ENCODE data around the gene KIF9. TPM values are rescaled to one million over a fixed set of nuclear protein-coding genes. Genes with fewer than 3 reads are reported as not detected.

Gene KIF9
- total RNA-seq, 2 experiments from 2014 or later = 3.6 to 3.9 TPM

- peaks cover 20% of the 10 kb centered on the region for H3K4me1 Mint-ChIP-seq
- no peak overlapping the region for H3K4me3 Mint-ChIP-seq
- ChIA-PET POLR2A (no interaction called here), CTCF (interaction anchor here (0.6 to 2.0 kb wide), 2 partner anchors 18 to 261 kb away, joined by 3 to 4 read pairs; no protein-coding TSS in a partner anchor)
- no peak for DNase-seq
- H3K36me3 Mint-ChIP-seq (ENCODE audit: low read depth) = peaks cover 7% of the 10 kb centered on the region
- H3K27me3 Mint-ChIP-seq = no peaks in the 10 kb centered on the region
- no peak overlapping the region for H3K27ac Mint-ChIP-seq
- H3K9me3 Mint-ChIP-seq = no peaks in the 10 kb centered on the region
These were observed 6.6 kb upstream of the KIF9 start for GRCh38 chr3:47288966-47289910.

- DNase-seq = peak; percentile 23
- H3K4me1 Mint-ChIP-seq = peaks cover 46% of the 10 kb centered on the region
- H3K4me3 Mint-ChIP-seq = peak overlapping the region; percentile 99
- no peaks in the 10 kb centered on the region for H3K27me3 Mint-ChIP-seq
- H3K36me3 Mint-ChIP-seq (ENCODE audit: low read depth) = peaks cover 12% of the 10 kb centered on the region
- H3K9me3 Mint-ChIP-seq = no peaks in the 10 kb centered on the region
- CTCF ChIA-PET = interaction anchor here (0.8 kb wide), 1 partner anchor 8 kb away, joined by 4 read pairs; no protein-coding TSS in a partner anchor
- peak overlapping the region; percentile 100 for H3K27ac Mint-ChIP-seq
- POLR2A ChIA-PET = interaction anchor here (0.6 to 1.1 kb wide), 3 partner anchors 9 to 122 kb away, joined by 3 read pairs; no protein-coding TSS in a partner anchor
These were observed 1.2 kb upstream of the KIF9 start for GRCh38 chr3:47283591-47284364.

- Mint-ChIP-seq H3K36me3 (ENCODE audit: low read depth) (peaks cover 9% of the 10 kb centered on the region), H3K9me3 (no peaks in the 10 kb centered on the region), H3K4me3 (peak overlapping the region; percentile 99), H3K27ac (peak overlapping the region; percentile 100), H3K27me3 (no peaks in the 10 kb centered on the region), H3K4me1 (peaks cover 46% of the 10 kb centered on the region)
- ChIA-PET CTCF (interaction anchor here (0.8 to 1.5 kb wide), 2 partner anchors 8 to 10 kb away, joined by 4 read pairs; no protein-coding TSS in a partner anchor), POLR2A (interaction anchor here (0.6 to 1.1 kb wide), 3 partner anchors 10 to 122 kb away, joined by 3 read pairs; no protein-coding TSS in a partner anchor)
- DNase-seq = peak; percentile 48
These were observed 566 bp upstream of the KIF9 start for GRCh38 chr3:47283193-47283537.

- Mint-ChIP-seq H3K27me3 (no peaks in the 10 kb centered on the region), H3K27ac (no peak overlapping the region), H3K4me3 (no peak overlapping the region), H3K9me3 (no peaks in the 10 kb centered on the region), H3K36me3 (ENCODE audit: low read depth) (peaks cover 6% of the 10 kb centered on the region), H3K4me1 (peaks cover 37% of the 10 kb centered on the region)
- POLR2A ChIA-PET = no interaction called here
- CTCF ChIA-PET = interaction anchor here (1.7 kb wide), 1 partner anchor 34 kb away, joined by 3 read pairs; no protein-coding TSS in a partner anchor
- no peak for DNase-seq
These were observed 2.1 kb downstream of the KIF9 start for GRCh38 chr3:47280519-47280918.

- CTCF ChIA-PET = interaction anchor here (0.5 to 1.8 kb wide), 2 partner anchors 48 to 75 kb away, joined by 3 to 4 read pairs; no protein-coding TSS in a partner anchor
- no peaks in the 10 kb centered on the region for H3K27me3 Mint-ChIP-seq
- H3K27ac Mint-ChIP-seq = no peak overlapping the region
- no peak for DNase-seq
- H3K4me3 Mint-ChIP-seq = no peak overlapping the region
- no peaks in the 10 kb centered on the region for H3K36me3 Mint-ChIP-seq (ENCODE audit: low read depth)
- POLR2A ChIA-PET = no interaction called here
- no peaks in the 10 kb centered on the region for H3K9me3 Mint-ChIP-seq
- H3K4me1 Mint-ChIP-seq = peaks cover 10% of the 10 kb centered on the region
These were observed 6.0 kb downstream of the KIF9 start for GRCh38 chr3:47276558-47276957.

GRCh38 chr3:47274652-47275051, 7.9 kb downstream of the KIF9 start:
- Mint-ChIP-seq H3K4me1 (no peaks in the 10 kb centered on the region), H3K9me3 (no peaks in the 10 kb centered on the region), H3K27ac (no peak overlapping the region), H3K4me3 (no peak overlapping the region), H3K36me3 (ENCODE audit: low read depth) (no peaks in the 10 kb centered on the region), H3K27me3 (no peaks in the 10 kb centered on the region)
- ChIA-PET POLR2A (no interaction called here), CTCF (interaction anchor here (1.3 kb wide), 1 partner anchor 27 kb away, joined by 3 read pairs; no protein-coding TSS in a partner anchor)
- no peak for DNase-seq

- POLR2A ChIA-PET = no interaction called here
- no peaks in the 10 kb centered on the region for H3K4me1 Mint-ChIP-seq
- CTCF ChIA-PET = interaction anchor here (1.3 kb wide), 1 partner anchor 9 kb away, joined by 4 read pairs; the partner anchor contains the start of genes KIF9 and KLHL18
- H3K36me3 Mint-ChIP-seq (ENCODE audit: low read depth) = no peaks in the 10 kb centered on the region
- no peaks in the 10 kb centered on the region for H3K9me3 Mint-ChIP-seq
- no peaks in the 10 kb centered on the region for H3K27me3 Mint-ChIP-seq
- H3K4me3 Mint-ChIP-seq = no peak overlapping the region
- DNase-seq = no peak
- H3K27ac Mint-ChIP-seq = no peak overlapping the region
These were observed 9.0 kb downstream of the KIF9 start for GRCh38 chr3:47273564-47273963.

- Mint-ChIP-seq H3K4me1 (peaks cover 6% of the 10 kb centered on the region), H3K27ac (no peak overlapping the region), H3K27me3 (no peaks in the 10 kb centered on the region), H3K9me3 (no peaks in the 10 kb centered on the region), H3K36me3 (ENCODE audit: low read depth) (no peaks in the 10 kb centered on the region), H3K4me3 (no peak overlapping the region)
- DNase-seq = no peak
- ChIA-PET POLR2A (no interaction called here), CTCF (interaction anchor here (0.6 to 2.0 kb wide), 7 partner anchors 9 to 213 kb away, joined by 3 to 8 read pairs (median 3); partner anchors contain the start of genes KIF9 and KLHL18)
These were observed 12.1 kb downstream of the KIF9 start for GRCh38 chr3:47270526-47270925.

GRCh38 chr3:47267490-47267824, 15.1 kb downstream of the KIF9 start:
- no peaks in the 10 kb centered on the region for H3K27me3 Mint-ChIP-seq
- no peak overlapping the region for H3K27ac Mint-ChIP-seq
- ChIA-PET POLR2A (no interaction called here), CTCF (no interaction called here)
- no peak overlapping the region for H3K4me3 Mint-ChIP-seq
- peaks cover 6% of the 10 kb centered on the region for H3K4me1 Mint-ChIP-seq
- H3K9me3 Mint-ChIP-seq = no peaks in the 10 kb centered on the region
- no peak for DNase-seq
- no peaks in the 10 kb centered on the region for H3K36me3 Mint-ChIP-seq (ENCODE audit: low read depth)

GRCh38 chr3:47266709-47267489, 15.7 kb downstream of the KIF9 start:
- no peak overlapping the region for H3K4me3 Mint-ChIP-seq
- no peaks in the 10 kb centered on the region for H3K9me3 Mint-ChIP-seq
- DNase-seq = no peak
- H3K27ac Mint-ChIP-seq = no peak overlapping the region
- ChIA-PET POLR2A (no interaction called here), CTCF (interaction anchor here (1.1 kb wide), 1 partner anchor 57 kb away, joined by 4 read pairs; no protein-coding TSS in a partner anchor)
- peaks cover 6% of the 10 kb centered on the region for H3K4me1 Mint-ChIP-seq
- H3K36me3 Mint-ChIP-seq (ENCODE audit: low read depth) = no peaks in the 10 kb centered on the region
- no peaks in the 10 kb centered on the region for H3K27me3 Mint-ChIP-seq

- no peaks in the 10 kb centered on the region for H3K9me3 Mint-ChIP-seq
- no peak for DNase-seq
- H3K27ac Mint-ChIP-seq = no peak overlapping the region
- ChIA-PET CTCF (interaction anchor here (1.1 kb wide), 1 partner anchor 58 kb away, joined by 4 read pairs; no protein-coding TSS in a partner anchor), POLR2A (no interaction called here)
- no peaks in the 10 kb centered on the region for H3K27me3 Mint-ChIP-seq
- no peak overlapping the region for H3K4me3 Mint-ChIP-seq
- peaks cover 6% of the 10 kb centered on the region for H3K4me1 Mint-ChIP-seq
- H3K36me3 Mint-ChIP-seq (ENCODE audit: low read depth) = no peaks in the 10 kb centered on the region
These were observed 16.7 kb downstream of the KIF9 start for GRCh38 chr3:47265725-47266428.

GRCh38 chr3:47265008-47265407, 17.6 kb downstream of the KIF9 start:
- H3K4me1 Mint-ChIP-seq = peaks cover 6% of the 10 kb centered on the region
- CTCF ChIA-PET = no interaction called here
- no peak overlapping the region for H3K27ac Mint-ChIP-seq
- H3K4me3 Mint-ChIP-seq = no peak overlapping the region
- POLR2A ChIA-PET = no interaction called here
- H3K36me3 Mint-ChIP-seq (ENCODE audit: low read depth) = no peaks in the 10 kb centered on the region
- no peaks in the 10 kb centered on the region for H3K9me3 Mint-ChIP-seq
- no peaks in the 10 kb centered on the region for H3K27me3 Mint-ChIP-seq
- no peak for DNase-seq

All from activated CD4-positive, alpha-beta T cell treated with anti-CD3 and anti-CD28 coated beads, Interleukin-2, amount 10 ng/mL, durations not matched to agents 7 days and 5 days (primary cell).